IPS-18a (cell line): ENCODE measurements around the gene C19orf53.
A peak's percentile ranks its signal among the peaks of the same experiment; 100 is the strongest.

ENCODE experiments used
- H3K27ac ChIP-seq: one replicate; pipeline ENCODE4 v1.5.1; 2013; ENCODE audit warnings: low read length
- H3K27me3 ChIP-seq: one replicate; pipeline ENCODE4 v1.6.1; 2013; ENCODE audit warnings: mild to moderate bottlenecking, low read length; ENCODE audit not compliant: control insufficient read depth, insufficient read depth
- H3K36me3 ChIP-seq: one replicate; pipeline ENCODE4 v1.6.1; 2013; ENCODE audit warnings: low read depth, low read length; ENCODE audit not compliant: control insufficient read depth
- H3K4me1 ChIP-seq: one replicate; pipeline ENCODE4 v1.6.1; 2013; ENCODE audit warnings: low read depth, low read length; ENCODE audit not compliant: control insufficient read depth
- H3K4me3 ChIP-seq: one replicate; pipeline ENCODE4 v1.5.1; 2013; ENCODE audit warnings: low read length
- H3K9ac ChIP-seq: one replicate; pipeline ENCODE4 v1.6.1; 2013; ENCODE audit warnings: mild to moderate bottlenecking, low read length, moderate library complexity
- H3K9me3 ChIP-seq: one replicate; pipeline ENCODE4 v1.6.1; 2013; ENCODE audit warnings: low read depth, low read length; ENCODE audit not compliant: control insufficient read depth

Gene C19orf53

GRCh38 chr19:13803038-13803437, 28.8 kb downstream of the C19orf53 start:
- Histone ChIP-seq H3K9me3 (no peaks in the 10 kb centered on the region), H3K27ac (no peak overlapping the region), H3K4me1 (no peaks in the 10 kb centered on the region), H3K9ac (no peak overlapping the region), H3K36me3 (peaks cover 17% of the 10 kb centered on the region), H3K27me3 (no peaks in the 10 kb centered on the region), H3K4me3 (no peak overlapping the region)

GRCh38 chr19:13804830-13805683, 30.8 kb downstream of the C19orf53 start:
- no peak overlapping the region for H3K27ac ChIP-seq
- H3K9ac ChIP-seq: no peak overlapping the region
- peaks cover 29% of the 10 kb centered on the region for H3K36me3 ChIP-seq
- no peak overlapping the region for H3K4me3 ChIP-seq
- H3K4me1 ChIP-seq: no peaks in the 10 kb centered on the region
- H3K9me3 ChIP-seq: no peaks in the 10 kb centered on the region
- no peaks in the 10 kb centered on the region for H3K27me3 ChIP-seq

- Histone ChIP-seq H3K4me1 (no peaks in the 10 kb centered on the region), H3K4me3 (no peak overlapping the region), H3K9ac (no peak overlapping the region), H3K9me3 (no peaks in the 10 kb centered on the region), H3K36me3 (peaks cover 33% of the 10 kb centered on the region), H3K27ac (no peak overlapping the region), H3K27me3 (no peaks in the 10 kb centered on the region)
Measured at GRCh38 chr19:13806728-13807127, 32.5 kb downstream of the C19orf53 start.

DNA sequence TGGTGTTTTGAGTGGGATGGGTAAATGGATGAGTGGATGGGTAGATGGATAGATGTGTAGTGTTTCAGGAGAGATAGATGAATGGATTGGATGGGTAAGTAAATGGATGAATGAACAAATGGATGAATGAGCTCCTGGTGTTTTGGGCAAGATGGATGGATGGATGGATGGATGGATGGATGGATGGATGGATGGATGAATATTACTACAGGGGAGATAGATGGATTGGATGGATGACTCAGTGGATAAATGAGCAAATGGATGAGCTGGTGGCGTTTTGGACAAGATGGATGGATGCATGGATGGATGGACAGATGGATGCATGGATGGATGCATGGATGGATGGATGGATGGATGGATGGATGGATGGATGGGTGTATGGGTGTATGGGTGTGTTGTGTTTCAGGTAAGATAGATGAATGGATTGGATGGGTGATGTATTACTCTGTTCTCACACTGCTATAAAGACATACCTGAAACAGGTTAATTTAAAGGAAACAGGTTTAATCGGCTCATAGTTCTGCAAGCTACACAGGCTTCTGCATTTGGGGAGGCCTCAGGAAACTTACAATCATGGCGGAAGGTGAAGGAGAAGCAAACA, 33.3 kb downstream of the C19orf53 start:
- no peaks in the 10 kb centered on the region for H3K9me3 ChIP-seq
- H3K9ac ChIP-seq: no peak overlapping the region
- no peak overlapping the region for H3K27ac ChIP-seq
- H3K4me3 ChIP-seq: no peak overlapping the region
- H3K27me3 ChIP-seq: no peaks in the 10 kb centered on the region
- H3K36me3 ChIP-seq: peaks cover 33% of the 10 kb centered on the region
- H3K4me1 ChIP-seq: no peaks in the 10 kb centered on the region

DNA sequence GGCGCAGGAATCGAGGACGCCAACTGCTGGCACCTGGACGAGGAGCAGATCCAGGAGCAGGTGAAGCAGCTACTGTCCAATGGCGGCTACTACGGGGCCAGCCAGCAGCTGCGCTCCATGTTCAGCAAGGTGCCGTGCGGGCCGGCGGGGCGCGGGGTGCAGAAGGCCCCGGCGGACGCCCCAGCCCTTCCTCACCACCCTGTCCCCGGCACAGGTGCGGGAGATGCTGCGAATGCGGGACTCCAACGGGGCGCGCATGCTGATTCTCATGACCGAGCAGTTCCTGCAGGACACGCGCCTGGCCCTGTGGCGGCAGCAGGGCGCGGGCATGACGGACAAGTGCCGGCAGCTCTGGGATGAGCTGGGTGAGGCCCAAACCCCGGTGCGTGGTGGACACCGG, 34.6 kb downstream of the C19orf53 start:
- Histone ChIP-seq H3K36me3 (peaks cover 40% of the 10 kb centered on the region), H3K9me3 (no peaks in the 10 kb centered on the region), H3K4me1 (no peaks in the 10 kb centered on the region), H3K27ac (no peak overlapping the region), H3K9ac (no peak overlapping the region), H3K4me3 (no peak overlapping the region), H3K27me3 (no peaks in the 10 kb centered on the region)

DNA sequence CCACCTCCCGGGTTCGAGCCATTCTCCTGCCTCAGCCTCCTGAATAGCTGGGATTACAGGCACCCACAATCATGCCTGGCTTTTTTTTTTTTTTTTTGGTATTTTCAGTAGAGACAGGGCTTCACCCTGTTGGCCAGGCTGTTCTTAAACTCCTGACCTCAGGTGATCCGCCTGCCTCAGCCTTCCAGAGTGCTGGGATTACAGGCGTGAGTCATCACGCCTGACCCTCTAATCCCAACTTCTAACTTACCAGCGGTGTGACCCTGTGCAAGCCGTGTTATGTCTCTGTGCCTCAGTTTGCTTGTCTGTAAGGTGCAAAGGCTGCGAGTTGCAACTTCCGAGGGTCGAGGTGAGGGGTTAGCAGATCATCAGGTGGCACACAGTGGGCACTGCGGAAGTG, 38.3 kb downstream of the C19orf53 start:
- no peak overlapping the region for H3K4me3 ChIP-seq
- H3K27ac ChIP-seq: no peak overlapping the region
- no peak overlapping the region for H3K9ac ChIP-seq
- H3K9me3 ChIP-seq: no peaks in the 10 kb centered on the region
- no peaks in the 10 kb centered on the region for H3K27me3 ChIP-seq
- peaks cover 35% of the 10 kb centered on the region for H3K36me3 ChIP-seq
- H3K4me1 ChIP-seq: no peaks in the 10 kb centered on the region

DNA sequence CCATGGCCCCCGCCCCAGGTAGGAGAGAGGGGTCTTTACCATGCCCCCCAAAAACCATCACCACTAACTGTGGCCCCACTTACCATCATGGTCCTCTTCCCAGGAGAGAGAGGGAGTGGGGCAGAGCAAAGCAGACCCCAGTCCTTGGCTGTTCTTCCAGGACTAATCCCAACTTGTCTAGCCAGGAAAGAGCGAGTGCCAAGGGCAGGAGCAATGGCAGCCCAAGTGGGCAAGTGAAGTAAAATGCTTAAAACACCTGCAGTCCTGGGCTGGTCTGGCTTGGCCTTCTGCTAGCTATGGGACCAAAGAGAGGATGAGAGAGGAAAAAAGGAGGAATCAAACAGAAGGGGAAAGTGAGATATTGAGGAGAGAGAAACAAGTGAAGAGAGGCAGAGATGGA, 38.9 kb downstream of the C19orf53 start:
- no peak overlapping the region for H3K27ac ChIP-seq
- H3K27me3 ChIP-seq: no peaks in the 10 kb centered on the region
- no peak overlapping the region for H3K9ac ChIP-seq
- no peaks in the 10 kb centered on the region for H3K4me1 ChIP-seq
- no peak overlapping the region for H3K4me3 ChIP-seq
- peaks cover 29% of the 10 kb centered on the region for H3K36me3 ChIP-seq
- no peaks in the 10 kb centered on the region for H3K9me3 ChIP-seq

- no peaks in the 10 kb centered on the region for H3K4me1 ChIP-seq
- H3K9ac ChIP-seq: no peak overlapping the region
- H3K36me3 ChIP-seq: peaks cover 23% of the 10 kb centered on the region
Measured at GRCh38 chr19:13814550-13814949, 40.3 kb downstream of the C19orf53 start.

GRCh38 chr19:13817018-13817614, 42.9 kb downstream of the C19orf53 start:
- no peaks in the 10 kb centered on the region for H3K4me1 ChIP-seq
- H3K27ac ChIP-seq: no peak overlapping the region
- peaks cover 26% of the 10 kb centered on the region for H3K36me3 ChIP-seq

More at GRCh38 chr19:13814550-13814949, 40.3 kb downstream of the C19orf53 start:
- no peak overlapping the region for H3K27ac ChIP-seq
- H3K4me3 ChIP-seq: no peak overlapping the region
- no peaks in the 10 kb centered on the region for H3K9me3 ChIP-seq
- no peaks in the 10 kb centered on the region for H3K27me3 ChIP-seq

DNA sequence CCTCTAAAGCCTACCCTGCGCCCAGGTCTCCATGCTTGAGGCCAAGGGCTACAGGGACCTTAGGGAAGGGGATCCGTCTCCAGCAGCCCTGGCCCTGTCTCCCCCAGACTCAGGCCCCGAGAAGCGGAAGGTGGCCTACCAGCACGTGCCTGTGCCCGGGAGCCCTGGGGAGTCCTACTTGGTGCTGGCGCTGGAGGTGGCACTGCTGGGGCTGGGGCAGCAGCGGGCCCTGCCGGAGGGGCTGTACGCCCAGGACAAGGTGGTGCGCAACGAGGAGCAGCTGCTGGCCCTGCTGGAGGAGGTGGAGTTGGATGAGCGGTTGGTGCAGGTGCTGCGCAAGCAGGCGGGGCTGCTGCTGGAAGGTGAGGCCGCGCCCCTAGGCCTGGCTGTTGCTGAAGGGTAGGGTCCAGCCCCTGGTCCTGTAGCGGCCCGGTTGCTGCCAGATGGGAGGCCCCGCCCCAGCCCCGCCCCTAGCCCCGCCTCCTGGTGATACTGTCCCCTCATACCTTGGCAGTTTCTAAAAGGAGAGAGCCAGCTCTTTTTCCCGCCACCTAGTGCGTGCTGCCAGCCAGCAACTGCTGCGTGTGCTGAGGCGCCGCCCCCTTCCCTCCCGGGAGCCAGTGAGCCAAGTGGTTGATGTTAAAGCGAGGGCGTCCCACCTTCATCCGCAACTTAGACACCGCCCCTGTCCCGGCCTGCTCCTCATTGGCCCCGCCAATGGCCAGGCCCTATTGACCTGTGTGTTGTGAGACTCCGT, 43.5 kb downstream of the C19orf53 start:
- H3K9me3 ChIP-seq: no peaks in the 10 kb centered on the region
- peak overlapping the region; percentile 72 for H3K27ac ChIP-seq
- peak overlapping the region; percentile 64 for H3K4me3 ChIP-seq
- no peaks in the 10 kb centered on the region for H3K27me3 ChIP-seq
- H3K36me3 ChIP-seq: peaks cover 27% of the 10 kb centered on the region
- H3K4me1 ChIP-seq: no peaks in the 10 kb centered on the region
- peak overlapping the region; percentile 50 for H3K9ac ChIP-seq

More at GRCh38 chr19:13817018-13817614, 42.9 kb downstream of the C19orf53 start:
- Histone ChIP-seq H3K4me3 (peak overlapping the region; percentile 64), H3K9ac (peak overlapping the region; percentile 50), H3K27me3 (no peaks in the 10 kb centered on the region), H3K9me3 (no peaks in the 10 kb centered on the region)

GRCh38 chr19:13819238-13819637, 45.0 kb downstream of the C19orf53 start:
- Histone ChIP-seq H3K4me3 (no peak overlapping the region), H3K4me1 (no peaks in the 10 kb centered on the region), H3K27ac (no peak overlapping the region), H3K27me3 (no peaks in the 10 kb centered on the region), H3K9ac (no peak overlapping the region), H3K9me3 (no peaks in the 10 kb centered on the region), H3K36me3 (peaks cover 30% of the 10 kb centered on the region)
